Progenitor cell of endocrine pancreas (in vitro differentiated cells): ENCODE results near the gene RNF4. TPM values are rescaled to one million over a fixed set of nuclear protein-coding genes. Genes with fewer than 3 reads are reported as not detected.
"Not testable (repeated sequence)": the region's sequence is repeated elsewhere in the genome, so short reads cannot be mapped to it uniquely, and the experiment has no call there.

Experiments used
- DNase-seq: peaks from one replicate; pipeline ENCODE4 v3.0.0; 2021; ENCODE audit warnings: low spot score; ENCODE audit not compliant: unreplicated experiment
- H3K27ac Mint-ChIP-seq: 2 replicates; pipeline ENCODE4 v1.8.0; 2021; ENCODE audit warnings: mild to moderate bottlenecking, moderate library complexity, mixed read lengths
- H3K27me3 Mint-ChIP-seq: 2 replicates; pipeline ENCODE4 v1.8.0; 2021; ENCODE audit warnings: mixed read lengths
- H3K36me3 Mint-ChIP-seq: 2 replicates; pipeline ENCODE4 v1.8.0; 2022; ENCODE audit warnings: mixed read lengths; ENCODE audit not compliant: insufficient read depth
- H3K4me1 Mint-ChIP-seq: 2 replicates; pipeline ENCODE4 v1.8.0; 2021; ENCODE audit warnings: low read depth, mixed read lengths
- H3K4me3 Mint-ChIP-seq: 2 replicates; pipeline ENCODE4 v1.8.0; 2021; ENCODE audit warnings: low read depth, mild to moderate bottlenecking, moderate library complexity, mixed read lengths
- H3K9me3 Mint-ChIP-seq: 2 replicates; pipeline ENCODE4 v1.8.0; 2021; ENCODE audit warnings: low read depth, mixed read lengths
- CTCF ChIP-seq: fragments of 200-600 bp; sonication (generic); IDR thresholded peaks from one replicate; pipeline ENCODE4 v1.5.0; 2021; ENCODE audit warnings: antibody characterized with exemption, mild to moderate bottlenecking; ENCODE audit not compliant: unreplicated experiment
- total RNA-seq: library from RNA; stranded (reverse); gene quantifications from 2 replicates; pipeline ENCODE4 v1.2.1, GENCODE V29; 2021

RNF4 gene
- total RNA-seq, 1 donor from 2014 or later: 44.2 TPM

GRCh38 chr4:2428496-2429213 is 40.3 kb upstream of the RNF4 start:
- no peak for TF ChIP-seq CTCF
- H3K4me1 Mint-ChIP-seq: no peaks in the 10 kb centered on the region
- peaks cover 13% of the 10 kb centered on the region for H3K27me3 Mint-ChIP-seq
- no peaks in the 10 kb centered on the region for H3K36me3 Mint-ChIP-seq
- no peak overlapping the region for H3K4me3 Mint-ChIP-seq
- H3K9me3 Mint-ChIP-seq: no peaks in the 10 kb centered on the region
- H3K27ac Mint-ChIP-seq: no peak overlapping the region
- DNase-seq: no peak

- H3K27ac Mint-ChIP-seq, DNase-seq, H3K4me3 Mint-ChIP-seq, H3K36me3 Mint-ChIP-seq, H3K4me1 Mint-ChIP-seq, H3K9me3 Mint-ChIP-seq: not testable (repeated sequence)
- H3K27me3 Mint-ChIP-seq: peaks cover 13% of the 10 kb centered on the region
Observed at GRCh38 chr4:2429945-2430757, 38.8 kb upstream of the RNF4 start.

GRCh38 chr4:2432004-2432403 is 36.9 kb upstream of the RNF4 start:
- Mint-ChIP-seq H3K4me1 (no peaks in the 10 kb centered on the region), H3K27ac (no peak overlapping the region), H3K9me3 (no peaks in the 10 kb centered on the region), H3K4me3 (no peak overlapping the region), H3K36me3 (no peaks in the 10 kb centered on the region), H3K27me3 (peaks cover 17% of the 10 kb centered on the region)
- no peak for DNase-seq
- no peak for TF ChIP-seq CTCF

- H3K36me3 Mint-ChIP-seq: no peaks in the 10 kb centered on the region
- no peaks in the 10 kb centered on the region for H3K4me1 Mint-ChIP-seq
Observed at GRCh38 chr4:2432991-2433530, 35.8 kb upstream of the RNF4 start.

GRCh38 chr4:2433609-2434350 is 35.1 kb upstream of the RNF4 start:
- H3K27me3 Mint-ChIP-seq: peaks cover 15% of the 10 kb centered on the region
- no peak for TF ChIP-seq CTCF
- no peak for DNase-seq
- no peaks in the 10 kb centered on the region for H3K9me3 Mint-ChIP-seq
- H3K36me3 Mint-ChIP-seq: no peaks in the 10 kb centered on the region
- no peak overlapping the region for H3K4me3 Mint-ChIP-seq
- no peaks in the 10 kb centered on the region for H3K4me1 Mint-ChIP-seq
- no peak overlapping the region for H3K27ac Mint-ChIP-seq

More at GRCh38 chr4:2432991-2433530, 35.8 kb upstream of the RNF4 start:
- no peak for DNase-seq
- no peak overlapping the region for H3K4me3 Mint-ChIP-seq
- H3K27me3 Mint-ChIP-seq: peaks cover 17% of the 10 kb centered on the region
- no peaks in the 10 kb centered on the region for H3K9me3 Mint-ChIP-seq
- H3K27ac Mint-ChIP-seq: no peak overlapping the region
- no peak for TF ChIP-seq CTCF
